ENCODE measurements around the gene RIMBP2. TPM values are rescaled to one million over a fixed set of nuclear protein-coding genes. Genes with fewer than 3 reads are reported as not detected.

RIMBP2 gene
- total RNA-seq, 1 donor from 2014 or later = 0.25 TPM

- TF ChIP-seq CTCF (IDR thresholded peaks at IDR 0.05) = no peak
- TF ChIP-seq POLR2AphosphoS5 (IDR thresholded peaks at IDR 0.05; ENCODE audit: insufficient read depth in 1 of 2, low read depth in 1 of 2) = no peak
- no peak for TF ChIP-seq POLR2A (IDR thresholded peaks at IDR 0.05)
- H3K9me3 ChIP-seq = no peaks in the 10 kb centered on the region
- intact Hi-C loops (cut with DNase I) = no loop called here
- H3K4me3 ChIP-seq = no peak overlapping the region
- no peak overlapping the region for H3K27ac ChIP-seq
- no peak for DNase-seq (ENCODE audit: extremely low spot score in 2 of 2)
- no peaks in the 10 kb centered on the region for H3K27me3 ChIP-seq
- no peaks in the 10 kb centered on the region for H3K4me1 ChIP-seq
- H3K36me3 ChIP-seq = no peaks in the 10 kb centered on the region
Measured at GRCh38 chr12:130480231-130480630, 235.9 kb downstream of the RIMBP2 start.

- TF ChIP-seq CTCF (IDR thresholded peaks at IDR 0.05) = no peak
- TF ChIP-seq POLR2AphosphoS5 (IDR thresholded peaks at IDR 0.05; ENCODE audit: insufficient read depth in 1 of 2, low read depth in 1 of 2) = no peak
- TF ChIP-seq POLR2A (IDR thresholded peaks at IDR 0.05) = no peak
- intact Hi-C loops (cut with DNase I) = no loop called here
- H3K4me3 ChIP-seq = no peak overlapping the region
- H3K27me3 ChIP-seq = no peaks in the 10 kb centered on the region
- no peak overlapping the region for H3K27ac ChIP-seq
- H3K4me1 ChIP-seq = no peaks in the 10 kb centered on the region
- DNase-seq (ENCODE audit: extremely low spot score in 2 of 2) = no peak
- no peaks in the 10 kb centered on the region for H3K36me3 ChIP-seq
- H3K9me3 ChIP-seq = no peaks in the 10 kb centered on the region
Measured at GRCh38 chr12:130479401-130480125, 236.5 kb downstream of the RIMBP2 start.

GRCh38 chr12:130478786-130479185, 237.3 kb downstream of the RIMBP2 start:
- Histone ChIP-seq H3K27ac (no peak overlapping the region), H3K4me1 (no peaks in the 10 kb centered on the region), H3K9me3 (no peaks in the 10 kb centered on the region), H3K36me3 (no peaks in the 10 kb centered on the region), H3K27me3 (no peaks in the 10 kb centered on the region), H3K4me3 (no peak overlapping the region)
- intact Hi-C loops (cut with DNase I) = no loop called here
- TF ChIP-seq POLR2A (IDR thresholded peaks at IDR 0.05) (no peak), CTCF (IDR thresholded peaks at IDR 0.05) (no peak), POLR2AphosphoS5 (IDR thresholded peaks at IDR 0.05; ENCODE audit: insufficient read depth in 1 of 2, low read depth in 1 of 2) (no peak)
- no peak for DNase-seq (ENCODE audit: extremely low spot score in 2 of 2)

- no peak for DNase-seq (ENCODE audit: extremely low spot score in 2 of 2)
- no peak overlapping the region for H3K4me3 ChIP-seq
- no peaks in the 10 kb centered on the region for H3K9me3 ChIP-seq
- no peaks in the 10 kb centered on the region for H3K27me3 ChIP-seq
- H3K36me3 ChIP-seq = no peaks in the 10 kb centered on the region
- no peak overlapping the region for H3K27ac ChIP-seq
- no peak for TF ChIP-seq CTCF (IDR thresholded peaks at IDR 0.05)
- TF ChIP-seq POLR2A (IDR thresholded peaks at IDR 0.05) = no peak
- H3K4me1 ChIP-seq = no peaks in the 10 kb centered on the region
- intact Hi-C loops (cut with DNase I) = no loop called here
Measured at GRCh38 chr12:130477701-130478100, 238.4 kb downstream of the RIMBP2 start.

- TF ChIP-seq POLR2A (IDR thresholded peaks at IDR 0.05) (no peak), POLR2AphosphoS5 (IDR thresholded peaks at IDR 0.05; ENCODE audit: insufficient read depth in 1 of 2, low read depth in 1 of 2) (no peak), CTCF (IDR thresholded peaks at IDR 0.05) (no peak)
Measured at GRCh38 chr12:130477266-130477665, 238.8 kb downstream of the RIMBP2 start.

More at GRCh38 chr12:130477266-130477665, 238.8 kb downstream of the RIMBP2 start:
- Histone ChIP-seq H3K4me3 (no peak overlapping the region), H3K36me3 (no peaks in the 10 kb centered on the region), H3K4me1 (no peaks in the 10 kb centered on the region), H3K27me3 (no peaks in the 10 kb centered on the region), H3K27ac (no peak overlapping the region), H3K9me3 (no peaks in the 10 kb centered on the region)
- no peak for DNase-seq (ENCODE audit: extremely low spot score in 2 of 2)
- intact Hi-C loops (cut with DNase I) = no loop called here

All from vagina (tissue), 2 donors.